HG03354 (cell line): ENCODE measurements around the gene LYZL4.

Experiments
- ATAC-seq: cut with Tn5 transposase; IDR thresholded peaks from one replicate; pipeline ENCODE4 v1.9.1; 2021; ENCODE audit warnings: mild to moderate bottlenecking; ENCODE audit not compliant: unreplicated experiment, poor library complexity, severe bottlenecking

The LYZL4 gene

DNA sequence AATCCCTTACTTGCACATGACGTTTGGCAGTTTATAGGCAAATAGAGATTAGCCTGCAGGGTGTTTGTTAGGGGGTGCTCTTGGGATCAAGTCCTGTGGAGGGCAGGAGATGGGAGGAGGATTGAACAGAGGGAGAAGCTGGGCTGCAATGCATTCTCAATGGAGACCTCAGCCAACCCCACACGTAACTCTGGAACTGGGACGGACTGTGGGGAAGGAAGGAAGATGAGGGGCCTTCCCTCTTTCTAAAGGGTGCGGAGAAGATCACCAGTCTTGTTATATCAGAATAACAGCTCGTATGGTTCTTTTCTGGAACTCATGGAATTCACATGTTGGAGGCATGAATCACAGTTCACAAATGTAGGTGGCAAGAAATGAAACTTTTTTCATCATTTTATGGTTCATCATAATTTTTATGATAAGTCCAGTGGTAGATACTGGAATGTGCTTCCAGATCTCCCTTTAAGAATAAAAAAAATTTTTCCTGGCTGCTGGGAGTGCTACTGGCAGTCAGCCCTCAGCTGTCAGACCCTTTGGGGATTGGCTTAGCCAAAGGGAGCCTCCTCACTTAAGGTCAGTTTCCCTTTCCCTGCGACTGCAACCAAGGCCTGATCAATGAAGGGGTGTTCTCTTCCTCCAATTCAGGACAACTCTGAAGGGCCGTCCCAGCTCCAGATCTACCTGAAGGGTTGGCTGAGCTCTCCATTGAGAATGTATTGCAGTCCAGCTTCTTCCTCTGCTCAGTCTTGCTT, 20.5 kb upstream of the LYZL4 start:
- ATAC-seq = no peak

GRCh38 chr3:42428830-42429229, 18.4 kb upstream of the LYZL4 start:
- no peak for ATAC-seq

DNA sequence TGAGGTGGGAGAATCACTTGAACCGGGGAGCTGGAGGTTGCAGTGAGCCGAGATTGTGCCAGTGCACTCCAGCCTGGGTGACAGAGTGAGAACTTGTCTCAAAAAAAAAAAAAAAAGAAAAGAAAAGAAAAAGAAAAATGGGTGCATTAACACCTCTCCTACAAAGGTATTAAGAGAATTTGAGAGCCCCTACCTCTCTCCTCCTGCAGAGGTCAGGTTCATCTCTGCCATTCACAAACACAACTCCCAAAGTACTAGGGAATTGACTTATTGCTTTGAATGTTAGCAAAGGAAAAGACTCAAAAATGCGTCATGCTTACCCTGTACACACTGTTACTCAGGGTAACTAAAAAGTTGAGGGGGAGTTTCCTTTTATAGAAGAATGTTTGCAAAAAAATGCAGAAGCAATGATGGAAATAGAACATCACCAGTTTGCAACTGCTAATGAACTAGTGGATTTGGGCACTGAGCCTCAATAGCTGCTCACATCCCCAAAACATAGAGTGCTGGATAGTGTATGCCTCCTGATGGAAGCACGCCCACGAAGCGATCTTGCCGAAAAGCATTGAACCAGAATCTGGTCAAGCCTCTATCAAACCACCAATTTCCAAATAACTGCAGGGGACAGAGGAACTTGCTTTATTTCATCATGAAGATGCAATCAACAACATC, 15.5 kb upstream of the LYZL4 start:
- ATAC-seq = no peak

DNA sequence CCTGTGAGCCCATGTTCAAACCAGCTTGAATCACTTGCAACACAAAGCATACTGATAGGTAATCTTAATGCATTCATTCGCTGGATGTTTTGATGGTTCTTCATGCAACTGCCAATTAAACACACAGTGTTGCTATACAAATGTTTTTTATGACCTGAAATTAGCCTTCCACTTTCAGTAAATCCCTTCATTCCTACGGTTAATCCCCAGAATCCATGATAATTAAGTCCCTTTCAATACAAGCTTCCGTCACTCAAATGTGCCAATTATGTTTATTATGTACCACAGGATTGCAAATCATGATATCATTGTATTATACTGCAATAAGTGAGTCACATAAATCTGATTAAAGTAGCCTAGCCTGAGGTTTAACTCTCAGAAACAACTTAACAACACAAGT, 14.5 kb upstream of the LYZL4 start:
- ATAC-seq = no peak

DNA sequence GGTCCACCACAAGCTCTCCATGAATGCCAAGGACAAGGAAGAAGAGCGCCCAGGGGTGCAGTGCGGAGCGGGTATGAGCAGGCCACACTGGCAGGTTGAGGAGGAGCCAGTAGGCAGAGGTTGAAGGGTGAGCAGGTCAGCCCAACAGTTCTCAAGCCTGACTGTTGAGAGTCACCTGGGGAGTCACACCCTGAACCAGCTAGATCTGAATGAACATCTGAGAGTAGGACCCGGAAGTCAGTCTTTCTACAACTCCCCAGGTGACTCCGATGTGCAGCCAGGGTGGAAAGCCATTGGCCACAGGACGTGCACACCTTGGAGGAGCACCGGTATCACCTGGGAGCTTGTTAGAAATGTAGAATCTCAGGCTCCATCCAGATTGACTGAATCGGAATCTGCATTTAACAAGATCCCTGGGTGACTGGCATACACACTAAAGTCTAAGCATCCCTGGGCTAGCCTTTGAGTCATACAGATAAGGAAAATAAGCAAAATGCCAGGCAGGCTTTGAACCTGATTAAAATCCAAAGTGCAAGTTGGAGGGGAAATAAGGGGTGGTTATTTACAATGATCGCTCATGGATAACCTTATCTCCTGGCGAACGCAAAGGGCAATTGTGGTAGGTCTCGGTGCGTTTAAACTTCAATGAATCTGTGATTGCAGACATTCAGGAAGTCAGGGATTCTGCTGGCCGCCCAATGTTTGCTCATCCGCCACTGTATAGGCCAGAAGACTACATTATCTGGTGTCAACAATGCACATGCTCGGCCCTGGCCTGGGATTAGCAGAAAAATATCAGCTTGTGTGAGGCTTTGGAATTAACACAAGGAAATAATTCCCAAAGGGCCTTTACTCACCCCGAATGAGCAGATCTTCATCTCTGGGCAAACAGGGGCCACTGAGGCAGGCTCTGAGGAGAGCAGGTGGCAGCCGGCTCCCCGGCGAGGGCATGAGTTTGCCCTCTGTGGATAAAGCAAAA, 11.7 kb upstream of the LYZL4 start:
- ATAC-seq = no peak

- no peak for ATAC-seq
Observed at GRCh38 chr3:42419563-42419962, 9.2 kb upstream of the LYZL4 start.

DNA sequence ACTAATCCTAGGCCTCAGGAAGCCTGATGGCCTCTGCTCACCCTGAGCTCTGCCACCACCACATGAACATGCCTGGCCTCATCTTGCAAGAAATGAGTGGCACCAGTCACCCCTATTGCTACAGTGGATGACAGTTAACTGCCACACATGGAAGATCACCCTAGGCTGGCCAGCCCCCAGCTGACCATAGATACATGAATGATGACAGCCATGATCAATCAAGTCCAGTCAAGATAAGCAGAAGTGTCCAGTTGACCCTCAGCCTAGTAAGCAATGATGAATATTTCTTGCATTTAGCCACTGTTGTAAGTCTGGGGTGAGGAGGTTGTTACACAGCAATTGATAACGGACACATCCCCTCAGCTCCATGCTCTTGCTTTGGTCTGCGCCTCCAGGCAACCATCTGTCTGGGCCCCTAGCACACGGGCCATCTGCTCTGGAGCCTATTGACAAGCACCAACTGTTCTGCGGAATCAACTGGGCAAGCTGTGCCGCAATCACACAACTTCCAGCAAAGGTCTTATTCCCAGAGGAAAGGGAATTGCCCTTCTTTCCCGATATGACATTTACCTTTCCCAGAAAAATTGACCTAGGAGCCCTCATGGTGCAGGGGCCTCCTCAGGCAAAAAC, 2.2 kb upstream of the LYZL4 start:
- ATAC-seq = no peak

DNA sequence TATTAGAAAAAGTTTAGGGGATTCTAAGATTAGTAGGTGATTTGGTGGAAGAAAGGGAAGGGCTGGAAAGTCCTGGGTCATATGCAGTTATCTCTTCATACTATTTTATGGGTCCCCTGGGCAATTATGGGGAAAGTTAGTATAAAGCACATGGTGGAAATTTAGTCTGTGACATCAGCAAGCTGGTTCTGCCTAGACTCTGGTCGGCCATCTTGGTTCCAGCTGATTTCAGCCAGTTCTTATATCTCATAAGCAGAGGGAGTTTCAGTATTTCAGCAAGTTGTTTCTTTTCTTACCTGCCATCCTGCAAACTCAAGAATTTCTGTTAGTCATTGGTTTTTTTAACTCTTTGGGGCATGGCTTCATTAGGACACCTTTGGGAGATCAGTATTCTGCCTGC, 1.0 kb upstream of the LYZL4 start:
- ATAC-seq = no peak

GRCh38 chr3:42408156-42408555, 2.3 kb downstream of the LYZL4 start:
- ATAC-seq = no peak

- no peak for ATAC-seq
Observed at GRCh38 chr3:42406727-42407450, 3.5 kb downstream of the LYZL4 start.

GRCh38 chr3:42405857-42406256, 4.6 kb downstream of the LYZL4 start:
- no peak for ATAC-seq

DNA sequence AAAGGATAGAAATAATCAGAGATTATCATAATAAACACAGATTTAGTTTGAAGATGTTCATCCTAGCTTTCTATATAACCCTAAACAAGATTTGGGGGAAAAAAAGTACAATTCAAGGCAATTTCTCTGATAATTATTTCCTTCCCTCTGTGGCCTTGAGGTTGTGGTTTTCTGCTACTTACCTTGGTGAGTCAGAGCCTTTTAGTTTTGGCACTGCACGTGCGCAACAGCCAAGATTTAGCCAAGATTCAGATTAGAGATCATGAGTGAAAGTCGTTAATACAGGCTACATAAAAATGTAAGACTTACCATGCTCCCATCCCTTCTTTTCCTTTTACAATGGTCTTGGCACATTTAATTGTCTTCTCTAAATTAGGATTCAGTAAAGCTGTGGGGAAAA, 6.7 kb downstream of the LYZL4 start:
- ATAC-seq = no peak

DNA sequence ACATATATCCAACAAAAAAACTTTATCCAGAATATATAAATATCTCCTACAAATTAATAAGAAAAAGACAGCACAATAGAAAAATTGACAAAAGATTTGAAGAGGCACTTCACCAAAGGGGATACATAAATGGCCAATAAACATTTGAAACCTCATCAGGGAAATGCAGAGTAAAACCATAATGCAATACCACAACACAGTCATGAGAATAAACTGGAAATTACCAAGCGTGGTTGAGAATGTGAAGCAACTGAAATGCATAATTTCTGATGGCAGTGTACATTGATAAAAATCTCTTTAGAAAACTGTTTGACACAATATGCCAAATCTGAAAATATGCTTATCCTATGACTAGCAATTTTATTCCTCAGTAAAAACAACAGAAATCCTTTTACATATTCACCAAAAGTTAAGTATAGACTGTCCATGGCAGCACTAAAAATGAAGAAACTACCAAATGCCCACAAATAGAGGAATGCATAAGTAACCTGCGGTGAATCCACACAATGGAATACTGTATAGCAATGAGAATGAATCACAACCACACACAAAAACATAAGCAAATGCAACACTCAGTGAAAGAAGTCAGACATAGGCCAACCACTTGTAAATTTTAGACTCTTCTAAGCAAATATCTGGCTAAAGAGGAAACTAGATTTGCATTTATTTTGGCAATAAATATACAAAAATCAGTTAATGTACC, 7.9 kb downstream of the LYZL4 start:
- no peak for ATAC-seq

- ATAC-seq = no peak
Observed at GRCh38 chr3:42398080-42398479, 12.3 kb downstream of the LYZL4 start.

GRCh38 chr3:42397644-42398043, 12.8 kb downstream of the LYZL4 start:
- ATAC-seq = no peak

DNA sequence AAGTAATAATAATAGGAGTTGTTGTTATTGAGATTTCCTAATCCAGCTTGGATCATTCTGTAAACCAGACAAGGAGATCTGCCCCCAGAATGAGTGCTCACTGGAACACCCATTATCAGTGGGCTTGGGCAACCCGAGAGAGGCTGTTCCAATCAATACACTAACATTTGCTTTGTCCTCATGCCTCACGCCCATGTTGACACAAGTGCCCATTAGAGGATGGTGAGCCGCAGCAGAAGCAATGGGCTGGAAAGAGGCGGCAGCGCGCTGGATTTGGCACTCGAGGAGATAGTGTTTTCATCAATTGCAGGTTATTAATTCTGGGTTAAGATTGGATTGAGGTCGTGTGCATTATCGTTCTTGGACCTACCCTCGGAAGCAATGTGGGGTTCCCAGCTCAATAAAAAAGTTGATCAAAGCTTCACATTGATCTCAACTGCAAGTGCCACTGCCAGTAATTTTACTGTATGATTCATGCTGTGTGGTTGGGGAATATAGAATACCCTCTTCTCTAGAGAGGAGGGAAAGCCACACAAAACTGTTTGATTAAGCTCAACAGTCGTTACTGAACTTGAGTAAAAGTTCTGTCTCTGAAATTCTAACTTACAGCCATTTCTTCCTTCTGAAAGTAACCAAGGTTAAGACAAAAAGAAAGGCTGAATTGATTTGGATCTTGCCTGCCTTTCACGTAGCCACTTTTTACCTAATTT, 15.7 kb downstream of the LYZL4 start:
- ATAC-seq = no peak

DNA sequence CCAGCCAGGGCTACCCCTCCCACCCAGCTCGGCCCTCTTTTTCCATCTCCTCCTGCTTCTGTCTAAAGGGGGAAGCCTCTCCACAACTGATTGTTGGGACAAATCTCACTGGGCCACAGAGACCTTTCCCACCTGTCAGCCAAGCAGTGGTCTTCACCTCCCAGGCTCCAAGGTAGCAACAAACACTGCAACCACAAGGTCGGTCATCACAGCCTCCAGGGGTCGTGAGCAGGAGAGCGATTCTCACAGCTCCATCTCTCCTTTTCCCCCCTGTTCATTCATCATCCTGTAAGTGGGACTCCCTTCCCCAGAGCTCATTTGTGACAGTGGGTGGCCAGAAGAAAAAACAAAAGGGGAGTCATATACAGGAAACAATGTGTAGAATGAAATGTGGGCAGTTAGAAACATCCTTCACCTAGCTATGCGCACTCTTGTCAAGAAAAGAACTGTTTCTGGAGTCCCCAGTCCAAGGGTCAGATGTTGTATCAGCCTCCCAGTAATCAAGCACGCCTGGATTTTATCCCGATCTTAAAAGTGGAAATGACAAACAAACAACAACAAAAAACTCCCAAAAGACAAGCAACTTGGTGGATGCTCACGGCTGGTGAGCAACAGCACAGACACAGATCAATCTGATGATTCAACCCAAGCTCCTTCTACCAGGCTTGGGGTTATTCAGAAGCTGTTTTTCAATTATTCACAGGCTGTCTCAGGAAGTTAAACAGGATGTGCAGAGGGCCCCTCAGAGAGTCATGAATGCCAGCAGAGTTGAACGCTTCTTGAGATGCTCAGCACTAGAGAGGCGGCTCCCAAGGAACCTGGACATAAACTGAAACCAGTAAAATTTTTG, 22.4 kb downstream of the LYZL4 start:
- ATAC-seq = peak; percentile 69
